ENCODE measurements around the gene EXT2.

DNA sequence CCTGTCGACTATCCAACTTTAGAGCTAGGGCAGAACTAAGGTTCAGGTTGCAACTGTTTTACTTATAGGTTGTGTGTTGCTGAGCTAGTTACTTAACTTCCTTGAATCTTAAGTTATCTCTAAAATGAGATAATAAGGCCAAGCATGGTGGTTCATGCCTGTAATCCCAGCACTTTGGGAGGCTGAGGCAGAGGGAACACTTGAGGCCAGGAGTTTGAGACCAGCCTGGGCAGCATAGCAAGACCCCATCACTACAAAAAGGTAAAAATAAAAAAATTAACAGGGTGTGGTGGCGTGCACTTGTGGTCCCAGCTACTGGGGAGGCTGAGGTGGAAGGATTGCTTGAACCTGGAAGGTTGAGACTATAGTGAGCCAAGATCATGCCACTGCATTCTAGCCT is 27.3 kb upstream of the EXT2 start:
- TF ChIP-seq, protein P1, sequence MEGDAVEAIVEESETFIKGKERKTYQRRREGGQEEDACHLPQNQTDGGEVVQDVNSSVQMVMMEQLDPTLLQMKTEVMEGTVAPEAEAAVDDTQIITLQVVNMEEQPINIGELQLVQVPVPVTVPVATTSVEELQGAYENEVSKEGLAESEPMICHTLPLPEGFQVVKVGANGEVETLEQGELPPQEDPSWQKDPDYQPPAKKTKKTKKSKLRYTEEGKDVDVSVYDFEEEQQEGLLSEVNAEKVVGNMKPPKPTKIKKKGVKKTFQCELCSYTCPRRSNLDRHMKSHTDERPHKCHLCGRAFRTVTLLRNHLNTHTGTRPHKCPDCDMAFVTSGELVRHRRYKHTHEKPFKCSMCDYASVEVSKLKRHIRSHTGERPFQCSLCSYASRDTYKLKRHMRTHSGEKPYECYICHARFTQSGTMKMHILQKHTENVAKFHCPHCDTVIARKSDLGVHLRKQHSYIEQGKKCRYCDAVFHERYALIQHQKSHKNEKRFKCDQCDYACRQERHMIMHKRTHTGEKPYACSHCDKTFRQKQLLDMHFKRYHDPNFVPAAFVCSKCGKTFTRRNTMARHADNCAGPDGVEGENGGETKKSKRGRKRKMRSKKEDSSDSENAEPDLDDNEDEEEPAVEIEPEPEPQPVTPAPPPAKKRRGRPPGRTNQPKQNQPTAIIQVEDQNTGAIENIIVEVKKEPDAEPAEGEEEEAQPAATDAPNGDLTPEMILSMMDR (IDR thresholded peaks at IDR 0.05; ENCODE audit: poor library complexity, severe bottlenecking) = no peak
- TF ChIP-seq, protein P2, sequence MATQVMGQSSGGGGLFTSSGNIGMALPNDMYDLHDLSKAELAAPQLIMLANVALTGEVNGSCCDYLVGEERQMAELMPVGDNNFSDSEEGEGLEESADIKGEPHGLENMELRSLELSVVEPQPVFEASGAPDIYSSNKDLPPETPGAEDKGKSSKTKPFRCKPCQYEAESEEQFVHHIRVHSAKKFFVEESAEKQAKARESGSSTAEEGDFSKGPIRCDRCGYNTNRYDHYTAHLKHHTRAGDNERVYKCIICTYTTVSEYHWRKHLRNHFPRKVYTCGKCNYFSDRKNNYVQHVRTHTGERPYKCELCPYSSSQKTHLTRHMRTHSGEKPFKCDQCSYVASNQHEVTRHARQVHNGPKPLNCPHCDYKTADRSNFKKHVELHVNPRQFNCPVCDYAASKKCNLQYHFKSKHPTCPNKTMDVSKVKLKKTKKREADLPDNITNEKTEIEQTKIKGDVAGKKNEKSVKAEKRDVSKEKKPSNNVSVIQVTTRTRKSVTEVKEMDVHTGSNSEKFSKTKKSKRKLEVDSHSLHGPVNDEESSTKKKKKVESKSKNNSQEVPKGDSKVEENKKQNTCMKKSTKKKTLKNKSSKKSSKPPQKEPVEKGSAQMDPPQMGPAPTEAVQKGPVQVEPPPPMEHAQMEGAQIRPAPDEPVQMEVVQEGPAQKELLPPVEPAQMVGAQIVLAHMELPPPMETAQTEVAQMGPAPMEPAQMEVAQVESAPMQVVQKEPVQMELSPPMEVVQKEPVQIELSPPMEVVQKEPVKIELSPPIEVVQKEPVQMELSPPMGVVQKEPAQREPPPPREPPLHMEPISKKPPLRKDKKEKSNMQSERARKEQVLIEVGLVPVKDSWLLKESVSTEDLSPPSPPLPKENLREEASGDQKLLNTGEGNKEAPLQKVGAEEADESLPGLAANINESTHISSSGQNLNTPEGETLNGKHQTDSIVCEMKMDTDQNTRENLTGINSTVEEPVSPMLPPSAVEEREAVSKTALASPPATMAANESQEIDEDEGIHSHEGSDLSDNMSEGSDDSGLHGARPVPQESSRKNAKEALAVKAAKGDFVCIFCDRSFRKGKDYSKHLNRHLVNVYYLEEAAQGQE (IDR thresholded peaks at IDR 0.05; ENCODE audit: borderline replicate concordance) = no peak
- TF ChIP-seq SMC3 (conservative IDR thresholded peaks at IDR 0.05; ENCODE audit: poor library complexity) (no peak), EZH2 (IDR thresholded peaks at IDR 0.05; ENCODE audit: borderline replicate concordance, insufficient read depth, low read length, poor library complexity, severe bottlenecking) (no peak), MXI1 (conservative IDR thresholded peaks at IDR 0.05; ENCODE audit: poor library complexity, severe bottlenecking) (no peak), RAD21 (conservative IDR thresholded peaks at IDR 0.05) (no peak), POLR2AphosphoS5 (IDR thresholded peaks at IDR 0.05) (no peak), TAF1 (IDR thresholded peaks at IDR 0.05; ENCODE audit: low read depth) (no peak), EP300 (conservative IDR thresholded peaks at IDR 0.05; ENCODE audit: poor library complexity, severe bottlenecking) (no peak)

All from neural cell (in vitro differentiated cells).